ENCODE data around the gene SAMSN1. TPM values are rescaled to one million over a fixed set of nuclear protein-coding genes. Genes with fewer than 3 reads are reported as not detected.

SAMSN1 gene
- total RNA-seq, 2 donors from 2014 or later, result 33.7 to 64.9 TPM

DNA sequence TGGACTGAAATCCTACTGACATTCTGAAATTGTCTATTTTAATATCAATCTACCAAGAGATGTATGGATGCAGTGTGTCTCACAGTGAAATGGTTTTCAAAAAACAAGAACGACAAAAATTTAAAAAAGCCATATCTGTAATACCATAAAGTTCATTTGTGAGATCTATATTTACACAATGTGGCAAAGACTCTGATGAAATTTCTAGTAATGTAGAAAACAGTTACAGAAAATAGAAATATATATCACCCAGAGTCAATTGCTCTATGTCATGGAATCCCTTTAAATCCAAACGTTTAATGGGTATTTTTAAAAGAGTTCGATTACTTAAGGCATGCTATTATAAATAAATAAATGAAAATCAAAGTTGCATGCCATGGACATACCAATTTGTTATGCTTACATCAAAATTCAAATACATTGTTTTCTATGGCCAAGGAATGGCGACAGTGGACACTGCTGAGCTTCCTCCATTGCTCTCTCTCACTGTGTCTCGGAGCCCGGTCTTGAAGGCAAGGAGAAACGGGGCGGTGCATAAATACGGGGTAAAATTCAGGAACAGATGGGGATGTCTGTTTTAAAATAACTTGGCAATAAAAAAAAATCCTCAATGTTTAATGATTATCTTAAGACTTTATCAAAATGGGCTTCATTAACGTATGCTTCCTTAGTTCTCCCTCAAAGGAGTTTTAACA lies 37.0 kb upstream of the SAMSN1 start:
- no peak for DNase-seq
- no peak overlapping the region for H3K27ac Mint-ChIP-seq
- H3K4me3 Mint-ChIP-seq, result no peak overlapping the region
- no peak for ATAC-seq
- H3K36me3 Mint-ChIP-seq (ENCODE audit: low read depth), result no peaks in the 10 kb centered on the region
- peaks cover 15% of the 10 kb centered on the region for H3K4me1 Mint-ChIP-seq
- H3K9me3 ChIP-seq (ENCODE audit: control insufficient read depth, low read length, poor library complexity, severe bottlenecking), result no peaks in the 10 kb centered on the region
- no peaks in the 10 kb centered on the region for H3K27me3 Mint-ChIP-seq

DNA sequence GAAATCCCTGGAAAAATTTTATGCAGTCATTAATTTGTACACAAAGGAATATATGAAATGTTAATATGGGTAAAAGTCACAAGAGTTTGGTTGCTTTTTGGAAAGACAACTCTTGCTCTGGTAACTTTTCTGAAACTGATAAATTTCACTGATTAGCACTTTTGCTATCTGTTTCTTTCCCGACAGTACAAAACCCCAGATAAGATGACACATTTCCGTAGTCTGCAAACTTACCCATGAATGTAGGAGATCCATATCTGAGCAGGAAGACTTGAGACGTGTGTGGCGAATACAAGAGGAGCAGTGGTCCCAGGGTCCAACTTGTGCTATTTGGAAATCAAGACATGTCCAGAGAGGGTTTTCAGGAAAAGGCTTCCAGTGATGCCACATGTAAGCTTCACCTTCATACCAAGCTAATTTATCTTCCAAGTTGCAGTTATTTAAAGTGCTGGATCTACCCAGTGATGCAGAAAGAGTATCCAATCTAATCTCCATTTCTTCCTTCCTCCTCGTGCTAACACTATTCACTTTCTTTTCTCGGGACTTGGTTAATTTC lies 35.9 kb upstream of the SAMSN1 start:
- Mint-ChIP-seq H3K27ac (peak overlapping the region; percentile 83), H3K4me1 (peaks cover 17% of the 10 kb centered on the region), H3K36me3 (ENCODE audit: low read depth) (no peaks in the 10 kb centered on the region), H3K4me3 (peak overlapping the region; percentile 70), H3K27me3 (no peaks in the 10 kb centered on the region)
- ATAC-seq, result peak; percentile 97
- DNase-seq, result no peak
- H3K9me3 ChIP-seq (ENCODE audit: control insufficient read depth, low read length, poor library complexity, severe bottlenecking), result no peaks in the 10 kb centered on the region

DNA sequence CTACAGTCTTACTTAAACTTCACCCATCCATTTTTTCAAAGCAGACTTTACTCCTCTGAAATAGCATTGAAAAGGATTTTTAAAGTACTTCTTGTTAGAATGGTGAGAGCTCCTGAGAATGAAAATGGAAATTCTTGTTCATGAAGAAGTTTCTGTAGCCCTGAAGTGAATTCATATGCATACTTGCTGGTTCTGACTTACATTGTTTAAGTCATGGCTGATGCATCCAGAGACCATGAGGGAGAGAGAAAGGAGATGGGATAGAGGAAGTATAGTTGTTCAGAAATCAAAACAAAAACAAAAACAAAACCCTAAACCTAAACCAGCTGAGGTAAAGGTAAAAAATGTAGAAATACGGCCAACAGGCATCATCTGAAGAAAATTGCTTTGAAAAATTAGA lies 27.1 kb upstream of the SAMSN1 start:
- Mint-ChIP-seq H3K36me3 (ENCODE audit: low read depth) (no peaks in the 10 kb centered on the region), H3K27ac (no peak overlapping the region)
- ATAC-seq, result no peak

DNA sequence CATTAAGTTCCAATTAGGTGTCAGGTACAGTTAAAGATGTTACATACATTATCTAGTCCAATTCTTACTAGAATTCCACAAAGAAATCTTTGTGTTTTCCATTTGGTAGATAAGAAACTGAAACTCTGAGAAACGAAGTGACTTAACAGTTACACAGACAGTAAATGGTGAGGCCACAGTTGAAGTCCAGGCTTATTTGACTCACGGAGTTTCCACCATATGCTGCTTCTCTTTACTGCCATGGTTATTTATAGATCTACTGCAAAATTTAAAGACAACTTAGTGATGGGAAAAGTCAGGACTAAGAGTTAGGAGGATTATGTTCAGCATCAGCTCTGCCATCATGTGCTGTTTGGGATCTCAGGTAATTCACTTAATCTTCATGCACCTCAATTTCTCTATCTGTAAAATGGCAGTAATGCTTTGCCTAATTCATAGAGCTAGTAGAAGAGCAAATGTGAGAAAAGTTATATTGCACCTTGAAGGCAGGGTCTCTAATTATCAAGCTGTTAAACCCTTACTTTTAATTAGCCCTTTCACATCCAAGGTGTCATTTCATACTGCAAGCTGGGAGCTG lies 26.2 kb upstream of the SAMSN1 start:
- Mint-ChIP-seq H3K27me3 (no peaks in the 10 kb centered on the region), H3K4me1 (no peaks in the 10 kb centered on the region), H3K36me3 (ENCODE audit: low read depth) (no peaks in the 10 kb centered on the region), H3K4me3 (no peak overlapping the region), H3K27ac (no peak overlapping the region)
- ATAC-seq, result no peak
- H3K9me3 ChIP-seq (ENCODE audit: control insufficient read depth, low read length, poor library complexity, severe bottlenecking), result no peaks in the 10 kb centered on the region
- DNase-seq, result no peak

More for the DNA sequence above, 27.1 kb upstream of the SAMSN1 start:
- no peaks in the 10 kb centered on the region for H3K9me3 ChIP-seq (ENCODE audit: control insufficient read depth, low read length, poor library complexity, severe bottlenecking)
- no peak for DNase-seq
- no peak overlapping the region for H3K4me3 Mint-ChIP-seq
- no peaks in the 10 kb centered on the region for H3K27me3 Mint-ChIP-seq
- H3K4me1 Mint-ChIP-seq, result peaks cover 2% of the 10 kb centered on the region

DNA sequence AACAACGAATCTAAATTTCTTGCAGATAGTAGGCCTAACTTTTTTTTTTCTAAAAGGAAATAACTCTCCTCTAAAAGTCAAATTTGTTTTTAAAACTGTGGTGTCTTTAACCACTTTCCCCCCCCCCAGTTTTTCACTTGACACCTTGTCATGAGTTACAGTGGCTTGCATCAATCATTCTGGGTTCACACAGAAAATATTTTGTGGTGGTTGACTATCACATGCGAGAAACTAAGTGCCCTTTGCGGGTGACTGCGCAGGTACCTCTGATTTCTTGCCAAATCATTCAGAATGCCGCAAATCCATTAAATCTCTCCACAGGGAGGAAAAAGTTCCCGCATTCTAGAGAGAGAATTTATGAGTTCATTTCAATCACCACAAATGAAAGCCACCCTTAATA lies 23.8 kb upstream of the SAMSN1 start:
- ATAC-seq, result no peak
- no peak for DNase-seq
- H3K4me3 Mint-ChIP-seq, result no peak overlapping the region
- no peaks in the 10 kb centered on the region for H3K36me3 Mint-ChIP-seq (ENCODE audit: low read depth)
- no peaks in the 10 kb centered on the region for H3K4me1 Mint-ChIP-seq
- H3K9me3 ChIP-seq (ENCODE audit: control insufficient read depth, low read length, poor library complexity, severe bottlenecking), result no peaks in the 10 kb centered on the region
- H3K27ac Mint-ChIP-seq, result no peak overlapping the region
- no peaks in the 10 kb centered on the region for H3K27me3 Mint-ChIP-seq

DNA sequence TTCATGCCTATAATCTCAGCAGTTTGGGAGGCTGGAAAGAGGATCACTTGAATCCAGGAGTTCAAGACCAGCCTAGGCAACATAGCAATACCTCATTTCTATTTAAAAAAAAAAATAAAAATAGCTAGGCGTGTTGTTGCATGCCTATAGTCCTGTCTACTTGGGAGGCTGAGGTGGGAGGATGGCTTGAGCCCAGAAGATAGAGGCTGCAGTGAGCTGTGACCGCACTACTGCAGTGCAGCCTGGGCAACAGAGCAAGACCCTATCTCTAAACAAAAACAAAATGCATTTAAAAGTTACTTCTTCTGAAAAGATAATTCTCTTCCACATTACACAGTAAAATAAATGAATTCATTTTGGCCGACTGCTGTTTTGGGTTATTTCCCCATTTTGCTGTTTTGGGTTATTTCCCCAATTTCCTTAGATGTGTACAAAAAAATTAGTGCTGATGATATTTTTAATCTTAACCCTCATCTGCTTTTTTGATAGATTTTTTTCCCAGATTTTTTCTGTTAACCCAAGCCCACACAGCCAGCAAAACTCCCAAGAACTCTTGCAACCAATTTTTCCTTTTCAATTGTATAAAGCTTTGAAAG lies 23.0 kb upstream of the SAMSN1 start:
- no peaks in the 10 kb centered on the region for H3K36me3 Mint-ChIP-seq (ENCODE audit: low read depth)

DNA sequence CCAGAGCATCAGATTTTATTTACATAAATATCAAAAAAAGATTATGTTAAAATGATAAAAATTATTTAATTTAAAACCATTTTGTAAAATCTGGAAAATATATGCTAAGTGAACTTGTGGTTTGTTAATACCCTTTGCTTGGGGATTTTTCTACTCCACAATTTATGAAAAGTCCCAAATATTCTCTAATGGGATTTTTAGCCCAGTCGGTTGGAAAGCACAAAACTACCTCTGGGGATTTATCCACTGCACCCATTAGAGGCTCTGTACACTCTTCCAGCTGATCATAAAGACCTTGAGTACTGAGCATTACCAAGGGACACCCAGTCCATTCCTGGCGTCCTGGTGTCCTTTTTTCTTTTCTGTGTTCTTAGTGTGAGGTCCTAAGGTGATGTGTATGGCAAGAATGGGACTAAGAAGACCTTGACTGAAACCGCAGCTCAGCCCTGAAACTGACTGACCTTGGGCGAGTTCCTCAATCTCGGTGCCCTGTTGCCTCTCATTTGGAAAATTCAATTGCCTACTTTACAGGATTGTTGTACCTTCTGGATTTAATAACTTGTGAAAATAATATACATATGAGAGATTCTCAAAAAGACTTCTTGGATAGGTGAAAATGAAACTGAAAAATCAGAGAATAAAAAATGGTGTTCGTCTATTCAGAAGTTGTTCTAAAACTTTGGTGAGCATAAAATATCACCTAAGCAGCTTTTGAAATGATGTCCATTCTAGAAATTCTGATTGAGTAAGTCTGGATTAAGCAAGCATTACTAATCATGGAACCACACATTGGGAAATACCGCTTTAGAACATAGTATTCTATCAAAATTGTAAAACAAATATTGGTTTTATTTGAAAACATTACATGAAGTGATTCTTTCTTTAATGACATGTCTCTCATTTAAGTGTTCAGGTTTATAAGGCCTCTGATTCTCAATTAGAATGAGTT lies 21.5 kb upstream of the SAMSN1 start:
- ATAC-seq, result no peak
- no peak overlapping the region for H3K27ac Mint-ChIP-seq
- no peaks in the 10 kb centered on the region for H3K9me3 ChIP-seq (ENCODE audit: control insufficient read depth, low read length, poor library complexity, severe bottlenecking)

More for the DNA sequence above, 23.0 kb upstream of the SAMSN1 start:
- no peak for ATAC-seq
- Mint-ChIP-seq H3K27me3 (no peaks in the 10 kb centered on the region), H3K4me3 (no peak overlapping the region), H3K27ac (no peak overlapping the region), H3K4me1 (no peaks in the 10 kb centered on the region)
- H3K9me3 ChIP-seq (ENCODE audit: control insufficient read depth, low read length, poor library complexity, severe bottlenecking), result no peaks in the 10 kb centered on the region
- no peak for DNase-seq

DNA sequence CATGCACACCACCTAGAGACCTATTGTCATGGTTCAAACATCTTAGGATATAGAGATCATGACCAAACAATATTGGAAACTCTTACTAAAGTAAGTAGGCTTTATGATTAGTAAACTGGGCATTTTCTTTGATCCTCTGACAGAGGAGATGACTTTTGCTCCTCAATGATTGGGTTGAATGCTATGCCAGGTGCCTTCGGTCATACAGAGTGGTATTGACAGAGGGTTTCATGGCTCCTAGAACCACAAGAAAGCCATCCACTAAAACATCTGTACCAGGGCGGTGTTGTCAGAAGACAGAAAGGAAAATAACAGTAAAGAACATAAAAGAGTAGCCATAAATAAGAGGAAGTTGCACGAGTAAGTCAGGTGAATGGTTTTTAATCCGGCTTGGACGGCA lies 20.8 kb upstream of the SAMSN1 start:
- Mint-ChIP-seq H3K4me1 (no peaks in the 10 kb centered on the region), H3K4me3 (no peak overlapping the region), H3K27ac (no peak overlapping the region), H3K27me3 (no peaks in the 10 kb centered on the region), H3K36me3 (ENCODE audit: low read depth) (no peaks in the 10 kb centered on the region)
- no peaks in the 10 kb centered on the region for H3K9me3 ChIP-seq (ENCODE audit: control insufficient read depth, low read length, poor library complexity, severe bottlenecking)
- no peak for ATAC-seq
- DNase-seq, result no peak

More for the DNA sequence above, 21.5 kb upstream of the SAMSN1 start:
- Mint-ChIP-seq H3K27me3 (no peaks in the 10 kb centered on the region), H3K36me3 (ENCODE audit: low read depth) (no peaks in the 10 kb centered on the region), H3K4me3 (no peak overlapping the region), H3K4me1 (no peaks in the 10 kb centered on the region)
- no peak for DNase-seq

DNA sequence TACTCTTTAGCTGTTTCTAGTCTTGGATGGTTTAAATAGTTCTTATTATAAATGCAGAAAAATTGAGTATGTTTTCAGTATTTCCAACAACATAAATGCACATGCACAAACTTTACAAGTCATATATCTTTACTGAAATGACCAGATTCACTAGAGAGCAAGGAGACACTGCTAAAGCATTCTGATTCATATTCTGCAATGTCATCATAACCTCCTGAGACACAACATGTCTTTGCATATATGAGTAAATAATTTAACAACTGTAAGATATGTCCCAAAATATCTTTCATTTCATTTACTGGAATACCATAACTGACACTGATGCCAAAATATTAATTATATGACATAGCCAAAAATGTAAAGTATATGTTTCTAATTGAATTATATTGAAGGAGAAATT lies 16.8 kb upstream of the SAMSN1 start:
- Mint-ChIP-seq H3K4me1 (peaks cover 10% of the 10 kb centered on the region), H3K4me3 (no peak overlapping the region), H3K36me3 (ENCODE audit: low read depth) (no peaks in the 10 kb centered on the region), H3K27me3 (no peaks in the 10 kb centered on the region), H3K27ac (no peak overlapping the region)
- H3K9me3 ChIP-seq (ENCODE audit: control insufficient read depth, low read length, poor library complexity, severe bottlenecking), result no peaks in the 10 kb centered on the region
- DNase-seq (no peak), ATAC-seq (no peak)

DNA sequence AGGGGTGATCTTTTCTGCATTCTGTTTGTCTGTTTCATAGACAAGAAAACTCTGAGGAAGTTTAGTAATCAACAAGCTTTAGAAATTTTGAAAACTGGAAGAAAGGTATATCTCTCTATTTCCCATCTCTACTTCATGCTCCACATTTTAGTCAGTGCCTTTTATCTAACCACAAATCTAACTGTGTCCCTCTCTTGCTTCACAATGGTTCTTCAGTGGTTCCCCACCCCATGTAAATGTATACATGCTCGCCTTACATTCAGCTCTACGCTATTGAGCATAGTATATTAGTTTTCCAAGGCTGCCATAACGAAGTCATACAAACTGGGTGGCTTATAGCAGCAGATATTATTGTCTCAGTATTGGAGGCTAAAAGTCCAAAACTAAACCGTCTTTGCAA lies 14.4 kb upstream of the SAMSN1 start:
- no peaks in the 10 kb centered on the region for H3K9me3 ChIP-seq (ENCODE audit: control insufficient read depth, low read length, poor library complexity, severe bottlenecking)
- no peaks in the 10 kb centered on the region for H3K27me3 Mint-ChIP-seq
- no peak overlapping the region for H3K4me3 Mint-ChIP-seq
- peak overlapping the region; percentile 74 for H3K27ac Mint-ChIP-seq
- peaks cover 14% of the 10 kb centered on the region for H3K4me1 Mint-ChIP-seq
- DNase-seq, result no peak
- peak; percentile 33 for ATAC-seq
- H3K36me3 Mint-ChIP-seq (ENCODE audit: low read depth), result no peaks in the 10 kb centered on the region

DNA sequence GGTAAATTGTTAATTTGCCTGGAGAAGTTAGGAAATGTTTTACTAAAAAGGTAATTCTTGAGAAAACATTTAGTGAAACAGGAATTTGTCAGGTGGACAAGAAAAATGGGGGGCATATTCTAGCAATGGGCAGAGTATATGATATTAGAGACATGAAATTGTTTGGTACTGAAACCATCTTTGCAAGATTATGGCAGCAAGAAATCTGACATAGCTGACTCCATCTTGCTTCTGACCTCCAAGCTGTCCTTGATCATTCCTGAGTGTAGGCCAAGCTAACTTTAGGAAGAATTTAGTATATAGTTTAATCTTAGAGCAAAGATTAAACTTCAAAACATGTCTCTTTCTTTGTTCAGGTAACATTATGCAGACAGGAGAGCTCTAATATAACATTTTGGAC lies 14.0 kb upstream of the SAMSN1 start:
- DNase-seq (no peak), ATAC-seq (no peak)
- H3K4me3 Mint-ChIP-seq, result no peak overlapping the region
- no peaks in the 10 kb centered on the region for H3K27me3 Mint-ChIP-seq
- H3K36me3 Mint-ChIP-seq (ENCODE audit: low read depth), result no peaks in the 10 kb centered on the region
- H3K27ac Mint-ChIP-seq, result peak overlapping the region; percentile 74
- H3K4me1 Mint-ChIP-seq, result peaks cover 17% of the 10 kb centered on the region
- no peaks in the 10 kb centered on the region for H3K9me3 ChIP-seq (ENCODE audit: control insufficient read depth, low read length, poor library complexity, severe bottlenecking)

DNA sequence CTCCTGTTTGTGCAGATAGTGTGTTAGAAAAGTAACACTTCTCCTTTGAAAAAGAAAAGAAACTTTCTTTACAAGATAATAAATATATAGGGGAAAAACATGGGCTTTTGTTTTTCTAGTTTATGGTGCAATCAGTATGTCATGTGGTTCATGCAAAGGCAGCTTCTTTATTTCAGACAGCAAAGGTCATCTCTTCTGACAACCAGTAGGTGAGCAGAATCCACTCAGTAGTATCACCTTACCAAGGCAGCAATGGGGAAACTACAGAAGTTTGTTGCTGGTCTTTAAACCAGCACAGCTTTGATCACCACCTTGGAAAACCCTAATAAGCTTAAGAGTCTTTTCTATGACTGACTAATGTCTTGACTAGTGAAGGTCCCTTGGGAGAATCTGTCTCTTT lies 13.0 kb upstream of the SAMSN1 start:
- Mint-ChIP-seq H3K36me3 (ENCODE audit: low read depth) (no peaks in the 10 kb centered on the region), H3K27me3 (no peaks in the 10 kb centered on the region), H3K4me3 (no peak overlapping the region), H3K4me1 (peaks cover 19% of the 10 kb centered on the region), H3K27ac (no peak overlapping the region)
- no peak for ATAC-seq
- no peaks in the 10 kb centered on the region for H3K9me3 ChIP-seq (ENCODE audit: control insufficient read depth, low read length, poor library complexity, severe bottlenecking)
- no peak for DNase-seq

DNA sequence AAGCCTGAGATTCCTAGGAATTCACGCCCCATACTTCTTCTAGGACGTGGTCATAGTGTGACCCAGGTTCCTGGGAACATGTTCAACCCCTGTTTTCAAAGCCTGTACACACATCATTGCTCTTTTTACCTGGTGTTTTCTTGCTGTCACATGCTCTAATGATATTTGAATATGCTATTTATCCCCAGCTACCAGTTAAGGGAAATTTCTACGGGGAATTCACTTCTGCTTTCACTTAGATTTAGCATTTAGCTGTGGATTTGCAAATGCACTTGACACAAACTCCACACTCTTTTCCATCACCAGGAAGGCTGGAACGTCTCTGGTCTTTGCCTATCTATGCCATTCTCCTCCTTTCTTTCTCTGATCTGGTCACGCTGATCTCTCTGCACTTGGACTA lies 11.3 kb upstream of the SAMSN1 start:
- no peaks in the 10 kb centered on the region for H3K9me3 ChIP-seq (ENCODE audit: control insufficient read depth, low read length, poor library complexity, severe bottlenecking)
- DNase-seq (no peak), ATAC-seq (no peak)
- H3K27ac Mint-ChIP-seq, result no peak overlapping the region
- H3K27me3 Mint-ChIP-seq, result no peaks in the 10 kb centered on the region
- no peak overlapping the region for H3K4me3 Mint-ChIP-seq
- H3K36me3 Mint-ChIP-seq (ENCODE audit: low read depth), result no peaks in the 10 kb centered on the region
- peaks cover 19% of the 10 kb centered on the region for H3K4me1 Mint-ChIP-seq

Data from T-helper 17 cell (primary cell).